ENCODE results near the gene P4HB.

P4HB gene

GRCh38 chr17:81849457-81849856, 10.9 kb downstream of the P4HB start:
- H3K36me3 ChIP-seq, result peaks cover 85% of the 10 kb centered on the region
- TF ChIP-seq CTCF (IDR thresholded peaks at IDR 0.05), result no peak

GRCh38 chr17:81846743-81847689, 13.3 kb downstream of the P4HB start:
- Histone ChIP-seq H3K27ac (peak overlapping the region; percentile 6), H3K36me3 (peaks cover 85% of the 10 kb centered on the region), H3K4me1 (ENCODE audit: control insufficient read depth in 1 of 2, insufficient read depth in 1 of 2, low read depth in 1 of 2, low read length in 1 of 2) (peaks cover 0 to 8% of the 10 kb centered on the region in 2 experiments), H3K9me3 (no peaks in the 10 kb centered on the region), H3K4me3 (ENCODE audit: low read depth in 1 of 2, low read length in 1 of 2) (no peak overlapping the region), H3K27me3 (no peaks in the 10 kb centered on the region)
- TF ChIP-seq CTCF (IDR thresholded peaks at IDR 0.05), result no peak

More at GRCh38 chr17:81849457-81849856, 10.9 kb downstream of the P4HB start:
- no peaks in the 10 kb centered on the region for H3K4me1 ChIP-seq (ENCODE audit: control insufficient read depth in 1 of 2, insufficient read depth in 1 of 2, low read depth in 1 of 2, low read length in 1 of 2)
- H3K27me3 ChIP-seq, result no peaks in the 10 kb centered on the region
- H3K9me3 ChIP-seq, result no peaks in the 10 kb centered on the region
- no peak overlapping the region for H3K4me3 ChIP-seq (ENCODE audit: low read depth in 1 of 2, low read length in 1 of 2)
- no peak overlapping the region for H3K27ac ChIP-seq

- H3K27me3 ChIP-seq, result no peaks in the 10 kb centered on the region
- no peaks in the 10 kb centered on the region for H3K9me3 ChIP-seq
- H3K27ac ChIP-seq, result peak overlapping the region; percentile 6
- peaks cover 76% of the 10 kb centered on the region for H3K36me3 ChIP-seq
- no peak overlapping the region for H3K4me3 ChIP-seq (ENCODE audit: low read depth in 1 of 2, low read length in 1 of 2)
- no peak for TF ChIP-seq CTCF (IDR thresholded peaks at IDR 0.05)
- peaks cover 8 to 17% of the 10 kb centered on the region in 2 experiments for H3K4me1 ChIP-seq (ENCODE audit: control insufficient read depth in 1 of 2, insufficient read depth in 1 of 2, low read depth in 1 of 2, low read length in 1 of 2)
These were observed 14.2 kb downstream of the P4HB start for GRCh38 chr17:81845881-81846742.

- Histone ChIP-seq H3K4me1 (ENCODE audit: control insufficient read depth in 1 of 2, insufficient read depth in 1 of 2, low read depth in 1 of 2, low read length in 1 of 2) (peaks cover 16 to 25% of the 10 kb centered on the region in 2 experiments), H3K4me3 (ENCODE audit: low read depth in 1 of 2, low read length in 1 of 2) (no peak overlapping the region), H3K27ac (peak overlapping the region; percentile 10), H3K27me3 (no peaks in the 10 kb centered on the region), H3K9me3 (no peaks in the 10 kb centered on the region), H3K36me3 (peaks cover 72% of the 10 kb centered on the region)
- no peak for TF ChIP-seq CTCF (IDR thresholded peaks at IDR 0.05)
These were observed 15.0 kb downstream of the P4HB start for GRCh38 chr17:81845361-81845760.

GRCh38 chr17:81844887-81845286, 15.4 kb downstream of the P4HB start:
- H3K9me3 ChIP-seq, result no peaks in the 10 kb centered on the region
- no peak for TF ChIP-seq CTCF (IDR thresholded peaks at IDR 0.05)
- peaks cover 67% of the 10 kb centered on the region for H3K36me3 ChIP-seq
- H3K4me3 ChIP-seq (ENCODE audit: low read depth in 1 of 2, low read length in 1 of 2), result no peak overlapping the region
- no peaks in the 10 kb centered on the region for H3K27me3 ChIP-seq
- H3K27ac ChIP-seq, result no peak overlapping the region
- peaks cover 21 to 29% of the 10 kb centered on the region in 2 experiments for H3K4me1 ChIP-seq (ENCODE audit: control insufficient read depth in 1 of 2, insufficient read depth in 1 of 2, low read depth in 1 of 2, low read length in 1 of 2)

Measured in neutrophil (primary cell).